CD4-positive, alpha-beta memory T cell (primary cell): ENCODE results near the gene SCAPER. TPM values are rescaled to one million over a fixed set of nuclear protein-coding genes. Genes with fewer than 3 reads are reported as not detected.
"Not testable (repeated sequence)": the region's sequence is repeated elsewhere in the genome, so short reads cannot be mapped to it uniquely, and the experiment has no call there.

ENCODE experiments used
- CTCF ChIA-PET: fragments of 350-600 bp; sonication (Branson Sonifier 250); formaldehyde crosslinking; loops from one replicate; lab custom pipeline; 2021; ENCODE audit warnings: inconsistent platforms; ENCODE audit not compliant: partially characterized antibody; lab: Charles Lee
- POLR2A ChIA-PET: fragments of 350-600 bp; sonication (Branson Sonifier 250); formaldehyde crosslinking; loops from one replicate; lab custom pipeline; 2021; ENCODE audit not compliant: partially characterized antibody; lab: Charles Lee
- DNase-seq, 5 donors: peaks; one replicate each; pipeline versions ENCODE4 v3.0.0 to v3.0.0-alpha.2; 2020 to 2022; ENCODE audit warnings: mixed read lengths in 1 of 5
- H3K27ac ChIP-seq: one replicate; pipeline ENCODE4 v1.7.0; 2013; ENCODE audit warnings: low read depth, low read length
- H3K27me3 ChIP-seq: 2 replicates; pipeline ENCODE4 v1.7.0; 2013; ENCODE audit warnings: mild to moderate bottlenecking, low read length, moderate library complexity; ENCODE audit not compliant: insufficient read depth
- H3K36me3 ChIP-seq: 2 replicates; pipeline ENCODE4 v1.7.0; 2013; ENCODE audit warnings: mild to moderate bottlenecking, low read length, moderate library complexity; ENCODE audit not compliant: insufficient read depth
- H3K4me1 ChIP-seq: 2 replicates; pipeline ENCODE4 v1.7.0; 2013; ENCODE audit warnings: mild to moderate bottlenecking, low read length, moderate library complexity; ENCODE audit not compliant: insufficient read depth
- H3K4me3 ChIP-seq, 2 donors: one replicate each; pipeline ENCODE4 v1.7.0; 2013; ENCODE audit warnings: low read length in 2 of 2, mild to moderate bottlenecking in 1 of 2
- H3K9me3 ChIP-seq, 2 donors: one replicate each; pipeline ENCODE4 v1.7.0; 2013; ENCODE audit warnings: low read length in 2 of 2, control low read depth in 1 of 2; ENCODE audit not compliant: control insufficient read depth in 1 of 2
- H3K27ac Mint-ChIP-seq, 7 donors: one replicate each; pipeline ENCODE4 v1.8.0; 2020 to 2021; ENCODE audit warnings: mixed read lengths in 7 of 7, mild to moderate bottlenecking in 6 of 7, inconsistent platforms in 3 of 7, moderate library complexity in 3 of 7
- H3K27me3 Mint-ChIP-seq, 2 donors: one replicate each; pipeline ENCODE4 v1.8.0; 2020 to 2021; ENCODE audit warnings: mixed read lengths in 2 of 2
- H3K36me3 Mint-ChIP-seq, 2 donors: one replicate each; pipeline ENCODE4 v1.8.0; 2020 to 2021; ENCODE audit warnings: mixed read lengths in 2 of 2, inconsistent platforms in 1 of 2, mild to moderate bottlenecking in 1 of 2
- H3K4me1 Mint-ChIP-seq, 4 donors: one replicate each; pipeline ENCODE4 v1.8.0; 2020 to 2021; ENCODE audit warnings: mixed read lengths in 4 of 4, mild to moderate bottlenecking in 1 of 4
- H3K4me3 Mint-ChIP-seq, 8 donors: one replicate each; pipeline ENCODE4 v1.8.0; 2020 to 2021; ENCODE audit warnings: mixed read lengths in 8 of 8, mild to moderate bottlenecking in 7 of 8, moderate library complexity in 6 of 8, inconsistent platforms in 3 of 8
- H3K9me3 Mint-ChIP-seq, 8 donors: one replicate each; pipeline ENCODE4 v1.8.0; 2020 to 2021; ENCODE audit warnings: mixed read lengths in 8 of 8, mild to moderate bottlenecking in 5 of 8, inconsistent platforms in 3 of 8, moderate library complexity in 1 of 8
- intact Hi-C: fragments of 100-400 bp; cut with micrococcal nuclease; formaldehyde crosslinking; loops from one replicate; pipeline ENCODE4 v1.15.1; 2023
- polyA plus RNA-seq, 2 donors: library from polyadenylated mRNA; unstranded; fragments of 300-500 nt; fragmentation: Illumina TruSeq; gene quantifications; one replicate each; pipeline ENCODE4 v1.2.3, GENCODE V29; 2021
- total RNA-seq, 2 experiments: library from RNA; stranded (reverse); gene quantifications; one replicate each; pipeline ENCODE4 v1.2.3, GENCODE V29; 2021

SCAPER gene
- total and polyA plus RNA-seq, 4 experiments from 2014 or later = 7.2 to 41.4 (median 34.3) TPM

GRCh38 chr15:76517910-76518309 lies 387.2 kb downstream of the SCAPER start:
- peaks cover 4% of the 10 kb centered on the region in 2 donors for H3K36me3 Mint-ChIP-seq
- no peaks in the 10 kb centered on the region for H3K27me3 ChIP-seq
- no peaks in the 10 kb centered on the region for H3K4me1 Mint-ChIP-seq
- H3K9me3 Mint-ChIP-seq = no peaks in the 10 kb centered on the region
- intact Hi-C loops = no loop called here
- H3K36me3 ChIP-seq = no peaks in the 10 kb centered on the region
- ChIA-PET CTCF (no interaction called here), POLR2A (no interaction called here)
- H3K27me3 Mint-ChIP-seq = no peaks in the 10 kb centered on the region
- DNase-seq = no peak
- no peaks in the 10 kb centered on the region for H3K4me1 ChIP-seq
- H3K4me3 ChIP-seq = no peak overlapping the region
- no peaks in the 10 kb centered on the region for H3K9me3 ChIP-seq
- H3K4me3 Mint-ChIP-seq = no peak overlapping the region
- no peak overlapping the region for H3K27ac Mint-ChIP-seq
- H3K27ac ChIP-seq = no peak overlapping the region

GRCh38 chr15:76514282-76514681 lies 390.9 kb downstream of the SCAPER start:
- H3K9me3 ChIP-seq = no peaks in the 10 kb centered on the region
- H3K4me1 ChIP-seq = no peaks in the 10 kb centered on the region
- ChIA-PET POLR2A (no interaction called here), CTCF (no interaction called here)
- Mint-ChIP-seq H3K4me1 (no peaks in the 10 kb centered on the region), H3K27ac (no peak overlapping the region), H3K27me3 (no peaks in the 10 kb centered on the region), H3K9me3 (no peaks in the 10 kb centered on the region), H3K36me3 (peaks cover 10 to 16% of the 10 kb centered on the region in 2 donors), H3K4me3 (no peak overlapping the region)
- no peaks in the 10 kb centered on the region for H3K27me3 ChIP-seq
- intact Hi-C loops = no loop called here
- no peak overlapping the region for H3K27ac ChIP-seq
- no peak overlapping the region for H3K4me3 ChIP-seq
- no peaks in the 10 kb centered on the region for H3K36me3 ChIP-seq
- no peak for DNase-seq

GRCh38 chr15:76512971-76513370 lies 392.2 kb downstream of the SCAPER start:
- intact Hi-C loops = no loop called here

GRCh38 chr15:76510663-76511062 lies 394.5 kb downstream of the SCAPER start:
- H3K27me3 ChIP-seq, POLR2A ChIA-PET, H3K9me3 Mint-ChIP-seq, H3K4me3 Mint-ChIP-seq, H3K4me1 ChIP-seq, intact Hi-C loops, CTCF ChIA-PET, H3K27ac Mint-ChIP-seq, DNase-seq, H3K27ac ChIP-seq, H3K36me3 ChIP-seq, H3K4me1 Mint-ChIP-seq, H3K4me3 ChIP-seq, H3K27me3 Mint-ChIP-seq, H3K9me3 ChIP-seq: not testable (repeated sequence)
- peaks cover 9 to 12% of the 10 kb centered on the region in 2 donors for H3K36me3 Mint-ChIP-seq

More at GRCh38 chr15:76512971-76513370, 392.2 kb downstream of the SCAPER start:
- Mint-ChIP-seq H3K27ac (peak overlapping the region in 1 of 7 donors; percentile 5), H3K4me1 (no peaks in the 10 kb centered on the region), H3K36me3 (peaks cover 10 to 16% of the 10 kb centered on the region in 2 donors), H3K9me3 (no peaks in the 10 kb centered on the region), H3K27me3 (no peaks in the 10 kb centered on the region), H3K4me3 (no peak overlapping the region)
- CTCF ChIA-PET = no interaction called here
- POLR2A ChIA-PET = interaction anchor here (0.6 kb wide), 1 partner anchor 278 kb away, joined by 3 read pairs; no protein-coding TSS in a partner anchor
- Histone ChIP-seq H3K9me3 (no peaks in the 10 kb centered on the region), H3K27ac (no peak overlapping the region), H3K4me3 (no peak overlapping the region), H3K36me3 (no peaks in the 10 kb centered on the region), H3K27me3 (no peaks in the 10 kb centered on the region), H3K4me1 (no peaks in the 10 kb centered on the region)
- DNase-seq = no peak

GRCh38 chr15:76503804-76504203 lies 401.3 kb downstream of the SCAPER start:
- H3K27me3 ChIP-seq = no peaks in the 10 kb centered on the region
- Mint-ChIP-seq H3K4me1 (no peaks in the 10 kb centered on the region), H3K27me3 (no peaks in the 10 kb centered on the region), H3K9me3 (peaks cover 0 to 3% (median 0%) of the 10 kb centered on the region in 8 donors), H3K4me3 (no peak overlapping the region), H3K36me3 (peaks cover 22 to 27% of the 10 kb centered on the region in 2 donors), H3K27ac (no peak overlapping the region)
- H3K9me3 ChIP-seq = no peaks in the 10 kb centered on the region
- CTCF ChIA-PET = no interaction called here
- POLR2A ChIA-PET = no interaction called here
- H3K4me1 ChIP-seq = no peaks in the 10 kb centered on the region
- no peak overlapping the region for H3K27ac ChIP-seq
- DNase-seq = no peak
- no peak overlapping the region for H3K4me3 ChIP-seq
- no peaks in the 10 kb centered on the region for H3K36me3 ChIP-seq
- intact Hi-C loops = no loop called here

GRCh38 chr15:76503121-76503520 lies 402.0 kb downstream of the SCAPER start:
- Histone ChIP-seq H3K36me3 (no peaks in the 10 kb centered on the region), H3K27ac (no peak overlapping the region), H3K4me3 (no peak overlapping the region), H3K4me1 (no peaks in the 10 kb centered on the region), H3K27me3 (no peaks in the 10 kb centered on the region), H3K9me3 (no peaks in the 10 kb centered on the region)
- DNase-seq = no peak
- Mint-ChIP-seq H3K27ac (no peak overlapping the region), H3K4me1 (no peaks in the 10 kb centered on the region), H3K36me3 (peaks cover 22 to 31% of the 10 kb centered on the region in 2 donors), H3K4me3 (no peak overlapping the region), H3K9me3 (peaks cover 0 to 3% (median 0%) of the 10 kb centered on the region in 8 donors), H3K27me3 (no peaks in the 10 kb centered on the region)
- intact Hi-C loops = no loop called here
- POLR2A ChIA-PET = no interaction called here
- CTCF ChIA-PET = no interaction called here

- Histone ChIP-seq H3K27me3 (no peaks in the 10 kb centered on the region), H3K27ac (no peak overlapping the region), H3K36me3 (no peaks in the 10 kb centered on the region), H3K9me3 (no peaks in the 10 kb centered on the region), H3K4me1 (no peaks in the 10 kb centered on the region), H3K4me3 (no peak overlapping the region)
- Mint-ChIP-seq H3K36me3 (peaks cover 22 to 31% of the 10 kb centered on the region in 2 donors), H3K4me3 (no peak overlapping the region), H3K27ac (no peak overlapping the region), H3K4me1 (no peaks in the 10 kb centered on the region), H3K9me3 (peaks cover 0 to 3% (median 0%) of the 10 kb centered on the region in 8 donors), H3K27me3 (no peaks in the 10 kb centered on the region)
- DNase-seq = no peak
- POLR2A ChIA-PET = no interaction called here
- intact Hi-C loops = no loop called here
- CTCF ChIA-PET = no interaction called here
Observed at GRCh38 chr15:76502678-76503077, 402.5 kb downstream of the SCAPER start.

GRCh38 chr15:76502185-76502584 lies 403.0 kb downstream of the SCAPER start:
- H3K9me3 ChIP-seq, H3K36me3 ChIP-seq, intact Hi-C loops, H3K4me1 ChIP-seq, H3K9me3 Mint-ChIP-seq, H3K27ac ChIP-seq, H3K4me3 Mint-ChIP-seq, H3K27me3 Mint-ChIP-seq, POLR2A ChIA-PET, H3K27me3 ChIP-seq, H3K27ac Mint-ChIP-seq, CTCF ChIA-PET, H3K4me1 Mint-ChIP-seq, H3K4me3 ChIP-seq, DNase-seq: not testable (repeated sequence)
- H3K36me3 Mint-ChIP-seq = peaks cover 22 to 35% of the 10 kb centered on the region in 2 donors
